Measurements from ENCODE around the gene ITFG2. TPM values are rescaled to one million over a fixed set of nuclear protein-coding genes. Genes with fewer than 3 reads are reported as not detected.

ITFG2 gene
- polyA plus RNA-seq, 1 donor (not counting 4 experiments of a cell fraction or from before 2014, with no cell fraction given), result 13.0 TPM

- no peak overlapping the region for H3K9ac ChIP-seq (ENCODE audit: control insufficient read depth, extremely low read depth, insufficient read depth, low read length)
- no peaks in the 10 kb centered on the region for H4K20me1 ChIP-seq (ENCODE audit: control insufficient read depth, extremely low read depth, insufficient read depth, low read length)
- H3K4me3 ChIP-seq (ENCODE audit: control insufficient read depth in 2 of 3, extremely low read depth in 1 of 3, insufficient read depth in 2 of 3, low read depth in 1 of 3, low read length in 3 of 3), result no peak overlapping the region
- H3K4me2 ChIP-seq (ENCODE audit: control insufficient read depth, extremely low read depth, insufficient read depth, low read depth, low read length), result no peak overlapping the region
- peaks cover 23 to 40% of the 10 kb centered on the region in 2 experiments for H3K36me3 ChIP-seq (ENCODE audit: control insufficient read depth in 2 of 2, extremely low read depth in 1 of 2, insufficient read depth in 2 of 2, low read length in 2 of 2)
- no peaks in the 10 kb centered on the region for H3K9me1 ChIP-seq (ENCODE audit: control insufficient read depth, extremely low read depth, insufficient read depth, low read length)
- H3K27ac ChIP-seq (ENCODE audit: control insufficient read depth, insufficient read depth, low read length), result no peak overlapping the region
- dilution Hi-C loops (cut with MboI; ENCODE audit: extremely low pct_ligation_motif_present, low sequenced_read_pairs), result no loop called here
- no peaks in the 10 kb centered on the region for H3K9me3 ChIP-seq (ENCODE audit: control insufficient read depth, low read depth, low read length)
- no peaks in the 10 kb centered on the region for H3K79me2 ChIP-seq (ENCODE audit: control insufficient read depth, insufficient read depth, low read length)
- TF ChIP-seq EZH2 (IDR thresholded peaks at IDR 0.05; ENCODE audit: low read length) (no peak), CTCF (optimal IDR thresholded peaks at IDR 0.05 in 1 of 3, IDR thresholded peaks at IDR 0.05 in 1 of 3, conservative IDR thresholded peaks at IDR 0.05 in 1 of 3; ENCODE audit: extremely low read depth in 1 of 3, insufficient read depth in 2 of 3, low read length in 3 of 3) (no peak)
- H3K4me1 ChIP-seq (ENCODE audit: control insufficient read depth, extremely low read depth, insufficient read depth, low read length), result no peaks in the 10 kb centered on the region
- no peak overlapping the region for H2AFZ ChIP-seq (ENCODE audit: control insufficient read depth, low read length)
- DNase-seq (ENCODE audit: low read depth, low spot score), result no peak
- H3K27me3 ChIP-seq (ENCODE audit: control insufficient read depth, extremely low read depth, insufficient read depth, low read length), result no peaks in the 10 kb centered on the region
- FAIRE-seq, result no peak
Observed at GRCh38 chr12:2826036-2826435, 13.6 kb downstream of the ITFG2 start.

GRCh38 chr12:2826721-2827515 is 14.4 kb downstream of the ITFG2 start:
- H3K27ac ChIP-seq (ENCODE audit: control insufficient read depth, insufficient read depth, low read length), result no peak overlapping the region
- no peak overlapping the region for H3K4me3 ChIP-seq (ENCODE audit: control insufficient read depth in 2 of 3, extremely low read depth in 1 of 3, insufficient read depth in 2 of 3, low read depth in 1 of 3, low read length in 3 of 3)
- FAIRE-seq (no peak), DNase-seq (ENCODE audit: low read depth, low spot score) (no peak)
- H3K27me3 ChIP-seq (ENCODE audit: control insufficient read depth, extremely low read depth, insufficient read depth, low read length), result no peaks in the 10 kb centered on the region
- H3K4me1 ChIP-seq (ENCODE audit: control insufficient read depth, extremely low read depth, insufficient read depth, low read length), result no peaks in the 10 kb centered on the region
- dilution Hi-C loops (cut with MboI; ENCODE audit: extremely low pct_ligation_motif_present, low sequenced_read_pairs), result no loop called here
- H3K9ac ChIP-seq (ENCODE audit: control insufficient read depth, extremely low read depth, insufficient read depth, low read length), result no peak overlapping the region
- H3K79me2 ChIP-seq (ENCODE audit: control insufficient read depth, insufficient read depth, low read length), result no peaks in the 10 kb centered on the region
- no peaks in the 10 kb centered on the region for H3K9me1 ChIP-seq (ENCODE audit: control insufficient read depth, extremely low read depth, insufficient read depth, low read length)
- peaks cover 18 to 35% of the 10 kb centered on the region in 2 experiments for H3K36me3 ChIP-seq (ENCODE audit: control insufficient read depth in 2 of 2, extremely low read depth in 1 of 2, insufficient read depth in 2 of 2, low read length in 2 of 2)
- no peak for TF ChIP-seq CTCF (optimal IDR thresholded peaks at IDR 0.05 in 1 of 3, IDR thresholded peaks at IDR 0.05 in 1 of 3, conservative IDR thresholded peaks at IDR 0.05 in 1 of 3; ENCODE audit: extremely low read depth in 1 of 3, insufficient read depth in 2 of 3, low read length in 3 of 3)
- no peak for TF ChIP-seq EZH2 (IDR thresholded peaks at IDR 0.05; ENCODE audit: low read length)
- H3K4me2 ChIP-seq (ENCODE audit: control insufficient read depth, extremely low read depth, insufficient read depth, low read depth, low read length), result no peak overlapping the region
- H4K20me1 ChIP-seq (ENCODE audit: control insufficient read depth, extremely low read depth, insufficient read depth, low read length), result no peaks in the 10 kb centered on the region
- H2AFZ ChIP-seq (ENCODE audit: control insufficient read depth, low read length), result no peak overlapping the region
- no peaks in the 10 kb centered on the region for H3K9me3 ChIP-seq (ENCODE audit: control insufficient read depth, low read depth, low read length)
